HFF-Myc (cell line): ENCODE data around the gene SLC16A11.

Source experiments
- DNase-seq: peaks from one replicate; pipeline ENCODE4 v3.0.0-alpha.2; 2011; ENCODE audit warnings: low read depth; ENCODE audit errors: extremely low read depth
- H3K4me3 ChIP-seq: replicated peaks from 2 replicates; pipeline ENCODE4 v1.5.1; 2011; ENCODE audit warnings: low read depth, mild to moderate bottlenecking, control low read depth, low read length
- CTCF ChIP-seq: IDR thresholded peaks from 2 replicates; pipeline ENCODE4 v1.5.1; 2012; ENCODE audit warnings: mild to moderate bottlenecking, low read depth, low read length, control low read depth; ENCODE audit errors: missing control alignments

Gene SLC16A11

DNA sequence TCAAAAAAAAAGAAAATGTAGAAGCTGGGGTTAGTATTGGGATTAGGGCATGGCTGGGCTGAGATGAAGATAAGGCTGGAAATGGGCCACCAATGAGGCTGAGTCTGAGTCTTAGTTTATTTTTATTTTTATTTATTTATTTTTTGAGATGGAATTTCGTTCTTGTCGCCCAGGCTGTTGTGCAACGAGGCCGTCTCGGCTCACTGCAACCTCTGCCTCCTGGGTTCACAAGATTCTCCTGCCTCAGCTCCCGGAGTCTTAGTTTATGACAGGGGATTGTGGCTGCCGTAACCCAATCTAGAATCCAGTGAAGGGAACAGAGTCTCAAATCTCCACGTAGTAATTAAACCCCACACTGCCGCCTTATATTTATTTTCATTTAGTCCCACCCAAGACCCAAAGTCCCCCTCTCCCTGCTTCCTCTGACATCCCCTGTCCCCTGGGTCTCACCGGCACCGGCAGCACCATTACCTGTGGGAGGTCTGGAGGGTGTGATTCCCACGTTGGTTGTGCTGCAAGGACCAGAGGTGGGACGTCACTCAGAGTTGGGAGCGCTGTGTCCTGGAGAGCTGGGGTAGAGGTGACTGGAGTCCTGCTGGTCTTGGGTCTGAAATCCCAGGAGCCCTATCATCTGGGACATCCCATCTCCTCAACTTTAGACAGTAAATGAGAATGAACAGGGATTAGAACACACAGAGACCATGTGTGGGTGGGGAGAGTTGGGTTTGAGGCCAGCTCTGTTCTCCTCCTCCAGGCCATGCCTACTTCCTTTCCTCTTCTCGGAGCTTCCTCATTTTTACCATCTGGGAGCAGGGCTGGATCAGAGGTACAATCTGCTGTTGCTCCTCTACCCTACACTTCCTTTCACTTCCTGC, 35.9 kb upstream of the SLC16A11 start, which contains the start of gene CLEC10A:
TSS of gene CLEC10A (minus strand) at position 671 of the 875 bp plus-strand sequence. CDS start 1,439 bp downstream, outside the sequence.
- no peak for TF ChIP-seq CTCF
- H3K4me3 ChIP-seq = no peak within 1 kb of the TSS

GRCh38 chr17:7078711-7079110, 34.8 kb upstream of the SLC16A11 start:
- no peak overlapping the region for H3K4me3 ChIP-seq
- no peak for DNase-seq
- TF ChIP-seq CTCF = no peak

More for the DNA sequence above, 35.9 kb upstream of the SLC16A11 start, which contains the start of gene CLEC10A:
- DNase-seq = no peak

- no peak overlapping the region for H3K4me3 ChIP-seq
- no peak for TF ChIP-seq CTCF
- no peak for DNase-seq
These were observed 34.1 kb upstream of the SLC16A11 start for GRCh38 chr17:7077911-7078546.

DNA sequence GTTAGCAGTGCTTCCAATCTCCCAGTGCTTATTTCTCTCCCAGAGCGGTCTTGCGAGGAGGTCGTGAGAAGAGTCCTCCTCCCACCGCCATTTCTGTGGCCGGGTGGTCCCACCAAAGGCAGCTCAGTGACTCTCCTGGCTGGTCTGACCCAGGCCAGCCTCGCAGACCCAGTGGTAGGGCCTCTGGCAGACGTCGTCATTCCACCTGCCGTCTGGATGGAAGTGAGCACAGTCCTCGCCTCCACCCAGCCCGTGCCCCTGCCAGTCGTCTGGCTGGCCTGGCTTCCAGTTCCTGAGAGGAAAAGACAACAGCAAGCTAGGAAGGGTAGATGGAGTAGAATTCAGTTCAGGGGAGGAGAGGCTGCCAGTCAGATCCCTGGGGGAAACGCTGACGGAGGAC, 31.0 kb upstream of the SLC16A11 start:
- TF ChIP-seq CTCF = no peak
- DNase-seq = no peak
- no peak overlapping the region for H3K4me3 ChIP-seq

DNA sequence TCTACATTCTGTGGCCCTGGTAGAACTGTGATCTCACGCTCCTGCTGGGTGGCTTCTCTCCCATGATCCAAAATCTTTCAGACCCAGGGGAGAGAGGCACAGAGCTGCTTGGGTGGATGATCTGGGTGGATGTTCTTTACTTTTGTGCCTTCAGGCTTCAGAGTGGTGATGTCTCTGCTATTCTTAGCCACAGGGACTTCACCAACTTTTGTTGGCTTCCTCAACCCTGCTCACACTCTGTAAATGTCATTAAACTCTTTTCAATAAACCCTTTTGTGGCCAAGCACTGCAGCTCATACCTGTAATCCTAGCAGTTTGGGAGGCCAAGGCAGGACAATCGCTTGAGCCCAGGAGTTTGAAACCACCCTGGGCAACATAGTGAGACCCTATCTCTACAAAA, 28.5 kb upstream of the SLC16A11 start:
- no peak overlapping the region for H3K4me3 ChIP-seq
- TF ChIP-seq CTCF = no peak
- no peak for DNase-seq

DNA sequence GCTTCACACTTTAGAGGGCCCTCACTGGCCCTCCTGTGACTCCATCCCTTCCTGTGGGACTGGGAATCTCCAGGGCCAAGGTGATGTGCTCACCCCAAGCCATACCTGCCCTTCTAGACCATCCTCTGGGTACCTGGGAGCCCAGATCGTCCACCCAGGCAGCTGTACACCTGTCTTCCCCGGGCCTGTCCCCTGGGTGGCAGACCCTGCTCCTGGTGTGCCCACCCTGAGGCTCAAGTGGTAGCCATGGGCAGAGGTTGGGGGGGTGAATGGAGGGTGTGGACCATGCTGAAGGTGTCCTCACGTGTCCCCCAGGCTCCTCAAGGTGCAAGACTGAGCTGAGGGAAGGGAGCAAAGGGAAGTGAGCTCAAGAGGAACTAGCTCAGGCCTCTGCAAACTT, 26.8 kb upstream of the SLC16A11 start:
- DNase-seq = no peak
- H3K4me3 ChIP-seq = no peak overlapping the region
- no peak for TF ChIP-seq CTCF
